GM21723 (cell line): ENCODE results near the gene SIN3B.

Source experiments
- ATAC-seq: cut with Tn5 transposase; IDR thresholded peaks from one replicate; pipeline ENCODE4 v1.9.1; 2021; ENCODE audit warnings: mild to moderate bottlenecking, moderate library complexity; ENCODE audit not compliant: unreplicated experiment

Gene SIN3B

DNA sequence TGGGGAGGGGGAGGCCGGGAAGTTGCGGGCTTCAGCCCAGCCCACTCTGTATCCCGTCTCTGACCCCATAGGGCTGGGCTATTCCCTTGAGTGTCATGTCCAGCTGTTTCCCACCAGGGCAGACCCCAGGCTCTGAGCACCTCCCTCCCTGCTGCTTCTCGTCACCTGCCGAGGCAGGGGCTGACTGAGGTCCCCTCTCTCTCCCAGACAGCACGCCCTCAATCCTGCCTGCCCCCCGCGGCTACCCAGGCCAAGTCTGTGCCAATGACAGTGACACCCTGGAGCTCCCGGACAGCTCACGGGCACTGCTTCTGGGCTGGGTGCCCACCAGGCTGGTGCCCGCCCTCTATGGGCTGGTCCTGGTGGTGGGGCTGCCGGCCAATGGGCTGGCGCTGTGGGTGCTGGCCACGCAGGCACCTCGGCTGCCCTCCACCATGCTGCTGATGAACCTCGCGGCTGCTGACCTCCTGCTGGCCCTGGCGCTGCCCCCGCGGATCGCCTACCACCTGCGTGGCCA is 60.2 kb downstream of the SIN3B start:
- ATAC-seq: no peak

DNA sequence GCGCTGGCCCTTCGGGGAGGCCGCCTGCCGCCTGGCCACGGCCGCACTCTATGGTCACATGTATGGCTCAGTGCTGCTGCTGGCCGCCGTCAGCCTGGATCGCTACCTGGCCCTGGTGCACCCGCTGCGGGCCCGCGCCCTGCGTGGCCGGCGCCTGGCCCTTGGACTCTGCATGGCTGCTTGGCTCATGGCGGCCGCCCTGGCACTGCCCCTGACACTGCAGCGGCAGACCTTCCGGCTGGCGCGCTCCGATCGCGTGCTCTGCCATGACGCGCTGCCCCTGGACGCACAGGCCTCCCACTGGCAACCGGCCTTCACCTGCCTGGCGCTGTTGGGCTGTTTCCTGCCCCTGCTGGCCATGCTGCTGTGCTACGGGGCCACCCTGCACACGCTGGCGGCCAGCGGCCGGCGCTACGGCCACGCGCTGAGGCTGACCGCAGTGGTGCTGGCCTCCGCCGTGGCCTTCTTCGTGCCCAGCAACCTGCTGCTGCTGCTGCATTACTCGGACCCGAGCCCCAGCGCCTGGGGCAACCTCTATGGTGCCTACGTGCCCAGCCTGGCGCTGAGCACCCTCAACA is 60.8 kb downstream of the SIN3B start:
- no peak for ATAC-seq

DNA sequence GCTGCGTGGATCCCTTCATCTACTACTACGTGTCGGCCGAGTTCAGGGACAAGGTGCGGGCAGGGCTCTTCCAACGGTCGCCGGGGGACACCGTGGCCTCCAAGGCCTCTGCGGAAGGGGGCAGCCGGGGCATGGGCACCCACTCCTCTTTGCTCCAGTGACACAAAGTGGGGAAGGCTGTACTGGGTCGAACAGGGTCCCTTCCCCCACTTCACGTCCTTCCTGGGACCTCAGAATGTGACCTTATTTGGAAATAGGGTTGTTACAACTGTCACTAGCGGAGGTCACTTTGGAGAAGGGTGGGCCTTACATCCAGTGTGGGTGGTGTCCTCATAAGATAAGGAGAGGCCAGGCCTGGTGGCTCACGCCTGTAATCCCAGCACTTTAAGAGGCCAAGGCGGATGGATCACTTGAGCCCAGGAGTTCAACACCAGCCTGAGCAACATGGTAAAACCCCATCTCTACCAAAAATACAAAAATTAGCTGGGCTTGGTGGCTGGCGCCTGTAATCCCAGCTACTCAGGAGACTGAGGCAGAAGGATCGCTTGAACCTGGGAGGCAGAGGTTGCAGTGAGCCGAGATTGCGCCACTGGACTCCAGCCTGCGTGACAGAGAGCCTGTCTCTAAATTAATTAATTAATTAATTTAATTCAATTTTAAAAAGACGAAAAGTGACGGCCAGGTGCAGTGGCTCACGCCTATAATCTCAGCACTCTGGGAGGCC is 61.4 kb downstream of the SIN3B start:
- ATAC-seq: no peak

DNA sequence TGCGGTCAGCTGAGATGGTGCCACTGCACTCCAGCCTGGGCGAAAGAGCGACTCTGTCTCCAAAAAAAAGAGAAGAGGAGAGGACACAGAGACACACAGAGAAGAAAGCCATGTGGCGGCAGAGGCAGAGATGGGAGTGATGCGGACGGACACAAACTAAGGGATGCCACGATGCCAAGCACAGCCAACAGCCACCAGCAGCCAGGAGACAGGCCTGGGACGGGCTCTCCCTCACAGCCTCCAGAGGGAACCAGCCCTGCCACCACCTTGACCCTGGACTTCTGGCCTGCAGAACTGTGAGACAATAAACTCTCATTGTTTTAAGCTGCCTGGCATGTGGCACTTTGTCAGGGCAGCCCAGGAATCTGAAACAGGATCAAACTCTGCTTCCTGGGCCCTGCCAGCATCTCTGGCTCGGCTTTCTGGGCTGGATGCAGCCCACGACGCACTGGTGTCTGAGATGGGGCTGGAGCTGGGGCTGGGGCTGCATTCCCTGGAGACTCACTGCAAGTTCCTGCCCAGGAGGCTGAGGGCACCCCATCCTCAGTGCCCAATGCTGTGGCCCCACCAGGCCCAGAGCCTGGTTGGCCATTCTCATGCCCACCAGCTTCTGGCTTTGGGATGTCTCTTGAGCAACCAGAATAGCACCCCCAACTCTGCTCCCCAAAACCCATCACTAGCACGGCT is 62.6 kb downstream of the SIN3B start:
- ATAC-seq: no peak

DNA sequence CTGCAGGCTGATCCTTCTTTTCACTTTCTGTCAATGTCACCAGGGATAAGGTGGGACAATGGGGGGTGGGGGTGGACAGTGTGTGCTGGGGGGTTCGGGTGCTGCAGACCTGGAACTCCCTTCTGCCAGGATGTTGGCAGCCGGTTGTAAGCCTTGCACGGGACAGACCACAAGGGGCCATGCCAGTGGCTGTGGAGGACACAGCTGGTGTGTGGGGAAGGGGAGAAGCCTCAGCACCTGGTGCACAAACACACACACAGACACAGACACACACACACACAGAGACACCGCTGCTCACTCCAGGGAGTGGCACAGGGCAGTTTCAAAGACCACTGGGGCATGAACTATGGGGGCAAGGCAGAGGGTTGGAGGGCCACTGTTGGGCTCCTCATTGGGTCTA is 63.2 kb downstream of the SIN3B start:
- no peak for ATAC-seq

DNA sequence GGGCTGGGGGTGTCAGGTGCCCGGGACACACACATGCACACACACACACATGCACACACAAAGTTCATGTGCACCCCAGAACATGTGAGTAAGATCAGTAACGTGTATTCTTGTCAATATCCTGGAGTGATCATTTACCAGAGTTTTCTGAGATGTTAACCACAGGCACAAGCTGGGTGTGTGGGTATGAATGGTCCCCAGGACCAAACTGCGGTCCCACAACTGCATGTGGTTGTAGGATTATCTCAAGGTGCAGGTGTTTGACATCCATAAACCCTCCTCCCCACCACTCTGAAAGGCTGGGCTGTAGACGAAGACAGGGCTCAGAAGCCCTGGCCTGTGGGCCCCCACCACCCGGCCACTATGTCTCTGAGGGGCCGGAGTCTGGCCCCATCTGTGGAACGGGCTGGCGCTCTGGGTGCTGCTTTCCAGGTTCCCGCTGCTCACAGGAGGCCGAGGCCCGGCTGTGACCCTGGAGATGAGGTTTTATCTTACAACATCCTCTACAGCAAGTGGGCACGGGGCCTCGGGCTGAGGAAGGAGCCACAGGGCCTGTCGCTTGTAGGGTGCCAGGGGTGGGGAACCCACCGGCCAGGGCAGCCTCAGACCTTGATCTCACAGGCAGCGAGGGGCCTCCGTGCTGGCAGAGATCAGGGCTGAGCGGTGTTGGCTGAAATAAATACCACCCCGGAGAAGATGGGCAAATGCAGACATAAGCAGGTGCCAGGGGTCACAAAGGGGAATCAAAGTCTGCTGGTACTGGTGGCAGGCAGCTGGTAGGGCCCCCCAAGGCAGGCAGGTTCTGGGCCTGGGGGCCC is 63.9 kb downstream of the SIN3B start:
- no peak for ATAC-seq

DNA sequence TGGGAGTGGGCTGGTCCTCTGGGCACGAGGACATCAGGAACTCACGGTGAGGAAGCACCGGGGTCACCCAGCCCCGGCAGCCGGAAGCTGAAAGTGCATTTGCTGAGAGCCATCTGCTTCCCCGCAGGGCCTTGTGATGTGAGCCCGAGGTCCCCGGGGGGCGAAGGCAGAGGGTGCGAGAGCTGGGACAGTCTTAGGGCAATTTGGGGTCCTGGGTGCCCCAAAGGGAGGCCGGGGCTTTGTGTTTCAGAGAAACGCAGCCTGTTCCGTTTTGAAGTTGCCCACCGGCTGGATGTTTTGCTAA is 64.4 kb downstream of the SIN3B start:
- no peak for ATAC-seq

DNA sequence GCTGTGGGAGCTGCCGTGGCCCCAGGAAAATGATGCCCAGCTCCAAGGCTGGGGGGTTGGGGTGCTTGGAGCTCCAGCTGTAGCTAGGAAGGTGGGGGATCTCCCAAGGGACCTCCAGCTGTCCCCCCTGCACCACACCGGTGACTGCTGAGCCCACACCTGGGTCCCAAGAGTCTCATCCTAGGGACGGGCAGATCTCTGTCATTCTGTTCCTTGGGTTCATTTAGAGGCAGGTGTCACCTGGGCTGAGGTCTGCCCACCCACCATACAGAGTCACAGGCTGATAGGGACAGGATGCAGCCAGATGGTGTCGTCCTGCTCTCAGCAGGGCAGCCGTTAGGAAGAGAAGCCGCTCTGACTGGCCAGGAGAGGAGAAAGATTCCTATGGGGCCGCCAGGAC is 64.9 kb downstream of the SIN3B start:
- ATAC-seq: no peak

DNA sequence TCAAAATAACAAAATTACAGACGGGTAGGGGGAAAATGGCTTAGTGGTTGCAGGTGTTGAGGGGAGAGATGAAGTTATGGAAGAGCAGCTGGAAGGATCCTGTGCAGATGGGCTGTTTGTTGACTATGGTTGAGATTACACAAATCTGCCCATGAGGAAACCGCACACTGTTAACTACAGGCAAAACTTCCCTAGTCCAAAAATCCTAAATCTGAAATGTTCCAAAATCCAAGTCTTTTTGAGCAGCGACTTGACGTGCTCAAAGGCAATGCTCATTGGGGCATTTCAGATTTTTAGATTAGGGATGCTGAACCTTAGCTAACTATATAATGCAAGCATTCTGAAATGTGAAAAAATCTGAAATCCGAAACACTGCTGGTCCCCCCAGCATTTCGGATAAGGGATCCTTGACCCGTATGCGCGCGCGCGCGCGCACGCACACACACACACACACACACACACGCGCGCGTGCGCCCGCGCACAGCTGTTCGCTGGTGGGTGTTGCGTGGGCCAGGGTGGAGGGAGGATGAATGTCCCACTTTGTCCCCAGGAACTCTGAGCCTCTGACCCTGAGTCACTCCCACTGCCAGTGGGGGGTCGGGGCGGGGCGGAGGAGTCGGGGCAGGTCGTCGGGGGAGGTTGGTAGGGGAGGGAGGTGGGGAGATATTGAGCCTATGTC is 66.4 kb downstream of the SIN3B start:
- no peak for ATAC-seq

DNA sequence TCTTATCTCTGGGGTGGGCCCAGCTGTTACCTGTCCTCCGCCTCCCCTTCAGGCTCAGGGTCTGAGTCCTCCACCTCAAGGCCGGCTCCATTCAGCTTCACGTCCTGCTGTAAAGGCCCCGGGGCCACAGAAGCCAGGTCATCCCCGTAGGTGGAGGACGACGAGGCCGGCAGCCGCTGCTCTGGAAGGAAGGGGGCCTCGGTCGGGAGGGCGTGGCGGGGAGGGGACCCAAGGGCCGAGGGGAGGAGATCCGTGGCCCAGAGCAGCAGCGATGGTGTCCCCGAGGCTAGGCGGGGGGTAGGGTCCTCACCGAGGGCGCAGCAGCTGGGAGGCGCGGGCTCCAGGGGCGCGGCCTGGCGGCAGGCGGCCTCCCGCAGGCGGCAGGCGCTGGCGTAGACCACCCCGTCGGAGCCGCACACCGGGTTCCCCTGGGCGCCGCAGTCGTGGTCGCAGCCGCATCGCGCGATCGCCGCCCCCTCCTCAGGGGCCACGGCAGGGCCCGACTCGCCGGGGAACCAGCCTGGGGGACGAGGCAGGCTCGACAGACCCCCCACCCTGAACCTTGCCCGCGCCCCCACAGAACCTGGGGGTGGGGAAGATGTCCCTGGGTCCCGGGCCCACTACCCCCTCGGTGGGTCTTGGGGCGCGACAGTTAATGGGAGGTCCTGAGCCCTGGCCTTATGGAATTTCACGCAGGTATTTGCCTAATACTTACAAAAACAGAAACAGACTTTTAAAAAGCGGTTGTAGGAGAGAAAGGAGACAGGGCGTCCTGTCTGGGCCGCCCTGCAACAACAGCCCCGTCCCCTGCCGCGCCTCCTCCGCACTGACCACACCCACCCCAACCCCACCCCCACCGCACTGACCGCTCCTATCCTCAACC is 67.2 kb downstream of the SIN3B start:
- peak; percentile 37 for ATAC-seq

DNA sequence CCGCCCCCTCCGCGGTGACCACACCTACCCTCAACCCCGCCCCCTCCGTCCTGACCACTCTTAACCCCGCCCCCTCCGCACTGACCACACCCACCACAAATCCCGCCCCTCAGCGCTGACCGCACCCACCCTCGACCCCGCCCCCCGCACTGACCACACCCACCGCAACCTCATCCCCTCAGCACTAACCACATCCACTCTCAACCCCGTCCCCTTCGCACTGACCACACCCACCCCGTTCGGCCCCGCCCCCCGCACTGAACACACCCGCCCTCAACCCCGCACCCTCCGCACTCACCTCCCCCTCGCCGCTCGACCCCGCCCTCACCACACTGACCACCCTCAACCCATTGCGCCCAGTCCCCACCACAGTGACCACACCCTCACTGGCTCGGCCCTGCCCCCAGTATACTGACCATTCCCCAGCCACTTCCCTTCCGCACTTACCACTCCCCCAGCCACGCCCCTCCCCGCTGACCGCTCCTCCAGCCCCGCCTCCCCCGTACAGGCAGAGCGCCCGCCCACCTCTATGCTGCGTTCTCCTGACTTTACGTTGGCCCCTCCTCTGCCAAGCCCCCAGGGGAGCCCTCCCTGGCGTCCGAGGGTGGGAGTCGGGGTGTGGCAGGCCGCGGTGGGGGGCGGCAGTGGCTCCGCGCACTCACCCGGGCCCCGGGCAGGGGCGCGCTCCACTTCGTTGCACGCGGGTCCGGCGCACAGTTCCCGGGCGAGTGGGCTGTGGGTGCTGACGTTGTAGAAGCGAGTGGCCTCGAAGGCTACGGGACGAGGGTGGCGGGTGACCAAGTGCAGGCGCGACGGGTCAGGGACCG is 68.0 kb downstream of the SIN3B start:
- peak; percentile 47 for ATAC-seq

DNA sequence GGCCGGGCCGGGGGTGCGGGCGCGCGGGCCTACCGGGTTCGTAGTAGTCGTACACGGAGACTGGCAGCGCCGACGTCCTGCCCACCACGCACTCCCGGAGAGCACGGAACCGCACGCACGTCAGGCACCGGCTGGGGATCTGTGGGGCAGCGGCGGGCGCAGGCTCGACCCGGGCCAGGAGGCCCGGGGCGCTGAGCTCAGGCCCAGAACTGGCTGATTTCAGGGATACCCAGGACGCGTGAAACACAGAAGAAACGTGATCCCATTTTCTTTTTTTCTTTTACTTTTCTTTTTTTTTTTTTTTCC is 68.6 kb downstream of the SIN3B start:
- peak; percentile 20 for ATAC-seq

DNA sequence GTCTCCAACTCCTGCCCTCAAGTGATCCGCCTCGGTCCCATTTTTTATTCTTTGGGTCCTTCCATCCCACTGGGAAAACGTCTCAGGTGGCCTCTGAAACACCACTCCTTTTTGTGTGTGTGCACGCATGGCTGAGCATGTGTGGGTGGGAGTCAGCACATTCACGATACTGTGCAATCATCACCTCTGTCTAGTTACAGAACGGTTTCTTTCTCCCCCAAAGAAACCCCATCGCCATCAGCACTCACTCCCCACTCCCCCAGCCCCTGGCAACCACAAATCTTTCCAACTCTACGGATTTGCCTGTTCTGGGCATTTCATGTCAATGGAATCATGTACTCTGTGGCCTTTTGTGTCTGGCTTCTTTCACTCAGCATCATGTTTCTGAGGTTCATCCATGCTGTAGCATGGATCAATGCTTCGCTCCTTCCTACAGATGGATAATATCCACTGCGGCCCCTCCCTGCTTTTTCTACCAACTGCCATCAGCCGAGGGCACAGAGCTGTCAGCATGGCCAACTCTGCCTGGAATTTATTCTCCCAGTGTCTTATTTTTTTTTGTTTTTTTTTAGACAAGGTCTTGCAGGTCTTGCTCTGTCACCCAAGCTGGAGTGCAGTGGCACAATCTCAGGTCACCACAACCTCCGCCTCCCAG is 69.3 kb downstream of the SIN3B start:
- no peak for ATAC-seq

DNA sequence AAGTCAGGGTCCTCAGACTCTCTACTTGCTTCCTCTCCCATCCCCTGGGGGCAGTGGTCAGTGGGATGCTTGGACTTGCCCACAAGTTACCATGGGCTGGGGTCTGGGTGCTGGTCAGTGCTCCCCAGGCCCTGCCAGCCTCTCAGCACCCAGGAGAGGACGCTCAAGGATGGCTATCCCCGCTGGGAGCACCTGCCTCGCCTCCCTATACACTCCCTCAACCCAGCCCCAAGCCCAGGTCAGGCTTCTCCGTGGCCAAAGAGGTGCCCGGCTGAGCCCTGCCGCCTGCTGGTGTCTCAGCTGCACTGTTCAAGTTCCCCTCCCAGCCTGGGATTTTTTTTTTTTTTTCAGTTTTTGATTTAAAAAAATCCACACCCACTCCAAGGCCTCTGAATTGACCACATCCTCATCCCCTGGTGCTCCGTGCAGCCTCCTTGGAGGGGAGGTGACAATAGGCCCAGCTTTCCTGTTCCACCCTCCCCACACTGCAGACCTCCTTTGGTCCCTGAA is 70.4 kb downstream of the SIN3B start:
- no peak for ATAC-seq

DNA sequence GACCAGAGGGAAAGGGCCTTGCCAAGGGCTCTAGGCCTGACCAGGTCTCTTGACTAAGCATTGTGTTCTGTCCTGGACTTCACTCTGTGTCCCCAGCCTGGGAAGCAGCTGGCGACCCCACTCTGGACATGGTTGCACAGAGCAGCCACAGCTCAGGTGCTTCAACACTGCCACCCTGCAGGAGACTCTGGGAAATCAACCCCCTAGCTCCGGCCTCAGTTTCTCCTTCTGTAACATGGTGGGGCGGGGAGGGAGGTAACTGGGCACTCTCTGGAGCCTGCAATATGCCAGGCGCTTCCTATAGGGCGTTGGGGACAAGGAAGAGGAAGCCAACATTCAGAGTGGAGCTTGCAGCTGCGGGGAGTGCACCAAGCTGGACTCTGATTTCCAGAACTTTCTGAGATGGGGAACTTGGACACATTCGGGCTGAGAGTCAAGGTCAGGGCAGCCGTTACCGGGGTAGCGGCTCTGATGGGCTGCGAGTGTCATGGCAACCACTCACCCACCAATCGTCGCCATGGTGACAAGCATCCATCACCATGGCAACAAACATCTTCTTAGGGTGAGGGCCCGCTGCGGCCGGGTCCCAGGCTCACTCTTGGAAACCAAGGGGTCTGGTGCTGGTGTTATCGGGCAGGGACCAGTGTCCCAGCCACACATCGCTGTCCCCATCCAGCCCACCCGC is 72.4 kb downstream of the SIN3B start:
- no peak for ATAC-seq

DNA sequence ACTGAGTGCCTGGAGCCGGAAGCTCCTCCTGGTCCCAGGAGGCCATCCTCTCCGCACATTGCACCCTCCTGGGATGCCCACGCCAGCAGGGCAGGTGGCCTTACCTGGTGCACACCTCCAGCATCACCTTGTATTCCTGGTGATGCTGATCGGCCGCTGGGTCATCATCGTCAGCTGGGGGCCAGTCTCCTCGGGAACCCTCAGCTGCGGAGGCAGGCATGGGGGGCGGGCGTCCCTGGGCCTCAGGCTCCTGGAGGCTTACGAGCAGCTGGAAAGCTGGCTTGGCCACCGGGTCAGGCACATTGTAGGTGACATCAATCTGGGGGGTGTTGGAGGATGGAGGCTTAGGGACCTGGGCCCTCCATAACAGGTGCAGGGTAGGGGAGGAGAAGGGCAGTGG is 73.3 kb downstream of the SIN3B start:
- no peak for ATAC-seq

DNA sequence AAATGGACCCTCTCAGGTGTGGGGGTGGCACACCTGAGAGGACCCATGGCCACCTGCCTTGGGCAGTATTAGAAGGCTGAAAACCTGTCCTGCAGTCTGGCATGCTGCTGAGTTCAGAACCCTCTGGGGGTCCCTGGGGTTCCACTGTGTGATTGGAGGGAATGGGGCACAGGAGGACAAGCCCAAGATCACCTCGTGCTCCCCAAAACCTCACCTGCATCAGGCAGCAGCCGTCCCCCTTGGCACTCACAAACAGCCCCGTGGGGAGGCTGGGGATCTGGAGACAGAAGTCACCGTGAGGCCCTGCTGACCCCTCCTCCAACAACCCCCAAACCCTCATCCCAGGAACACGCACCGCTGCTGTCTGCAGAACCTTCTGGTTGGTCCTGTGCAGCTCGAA is 74.1 kb downstream of the SIN3B start:
- ATAC-seq: no peak

DNA sequence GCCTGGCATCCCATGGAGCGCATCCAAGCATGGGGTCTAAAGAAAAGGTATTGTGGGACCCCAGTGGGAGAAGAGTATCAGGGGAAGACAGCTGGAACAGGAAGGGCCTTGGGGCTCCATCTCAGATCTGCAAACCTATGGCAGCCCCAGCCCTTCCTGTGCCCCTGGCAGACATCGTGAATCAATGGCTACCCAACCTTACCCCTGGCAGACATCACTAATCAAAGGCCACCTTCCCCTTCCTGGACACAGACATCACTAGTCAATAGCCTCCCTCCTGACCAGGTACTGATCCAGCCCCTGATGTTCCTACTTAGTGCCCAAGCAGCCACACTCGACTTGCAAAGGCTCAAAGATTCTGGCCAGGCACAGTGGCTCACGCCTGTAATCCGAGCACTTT is 75.4 kb downstream of the SIN3B start:
- ATAC-seq: no peak
